Measurements from ENCODE around the gene PCF11.
"Not testable (repeated sequence)": the region's sequence is repeated elsewhere in the genome, so short reads cannot be mapped to it uniquely, and the experiment has no call there.

Gene PCF11

DNA sequence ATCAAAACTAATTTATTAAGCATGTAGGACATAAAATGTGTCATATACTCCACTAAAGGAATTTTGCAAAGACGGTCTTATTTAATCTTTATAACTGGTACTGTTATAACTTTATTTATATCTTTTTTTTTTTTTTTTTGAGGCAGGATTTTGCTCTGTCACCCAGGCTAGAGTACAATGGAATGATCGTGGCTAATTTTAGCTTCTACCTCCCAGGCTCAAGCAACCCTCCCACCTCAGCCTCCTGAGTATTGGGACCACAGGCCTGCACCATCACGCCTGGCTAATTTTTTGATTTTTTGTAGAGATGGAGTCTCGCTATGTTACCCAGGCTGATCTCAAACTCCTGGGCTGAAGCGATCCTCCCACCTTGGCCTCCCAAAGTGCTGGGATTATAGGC lies 31.4 kb upstream of the PCF11 start:
- no peaks in the 10 kb centered on the region for H3K27me3 ChIP-seq (ENCODE audit: control insufficient read depth, insufficient read depth, low read length)
- H3K9ac ChIP-seq (ENCODE audit: low read depth, low read length): no peak overlapping the region
- H3K36me3 ChIP-seq (ENCODE audit: insufficient read depth, low read length): no peaks in the 10 kb centered on the region
- H3K4me2 ChIP-seq (ENCODE audit: low read length): no peak overlapping the region
- no peak overlapping the region for H3K4me3 ChIP-seq (ENCODE audit: low read length)
- no peaks in the 10 kb centered on the region for H3K9me3 ChIP-seq (replicated peaks; ENCODE audit: low read length)
- no peaks in the 10 kb centered on the region for H3K4me1 ChIP-seq (ENCODE audit: control insufficient read depth, insufficient read depth, low read length)

DNA sequence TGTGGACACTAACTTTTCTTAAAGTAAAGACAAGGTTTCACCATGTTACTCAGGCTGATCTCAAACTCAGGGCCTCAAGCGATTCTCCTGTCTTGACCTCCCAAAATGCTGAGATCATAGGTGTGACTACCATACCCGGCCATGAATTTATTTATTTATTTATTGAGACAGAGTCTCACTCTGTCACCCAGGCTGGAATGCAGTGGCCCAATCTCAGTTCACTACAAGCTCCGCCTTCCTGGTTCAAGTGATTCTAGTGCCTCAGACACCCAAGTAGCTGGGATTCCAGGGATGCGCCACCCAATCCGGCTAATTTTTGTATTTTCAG lies 29.7 kb upstream of the PCF11 start:
- H3K4me2 ChIP-seq (ENCODE audit: low read length): no peak overlapping the region

DNA sequence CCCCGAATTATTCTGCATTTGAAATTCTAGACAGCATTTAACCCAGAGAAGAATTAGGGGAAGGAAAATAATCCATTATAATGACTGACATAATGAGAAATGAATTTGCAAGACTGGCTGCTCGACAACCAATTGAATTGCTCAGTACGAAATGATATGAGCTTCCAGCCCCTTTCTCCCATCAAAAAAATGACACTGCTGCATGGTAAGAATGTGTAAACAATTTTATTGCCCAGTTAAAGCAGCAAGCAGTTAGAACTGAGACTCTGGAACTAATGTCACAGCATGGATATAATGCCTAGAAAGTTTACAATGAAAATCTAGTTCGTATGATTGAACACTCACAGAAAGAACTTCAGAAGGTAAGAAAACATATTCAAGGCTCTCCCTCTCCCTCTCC lies 24.7 kb upstream of the PCF11 start:
- H3K9me3 ChIP-seq (replicated peaks; ENCODE audit: low read length): no peaks in the 10 kb centered on the region
- no peak overlapping the region for H3K4me3 ChIP-seq (ENCODE audit: low read length)
- no peaks in the 10 kb centered on the region for H3K36me3 ChIP-seq (ENCODE audit: insufficient read depth, low read length)
- H3K27me3 ChIP-seq (ENCODE audit: control insufficient read depth, insufficient read depth, low read length): no peaks in the 10 kb centered on the region
- no peaks in the 10 kb centered on the region for H3K4me1 ChIP-seq (ENCODE audit: control insufficient read depth, insufficient read depth, low read length)
- H3K9ac ChIP-seq (ENCODE audit: low read depth, low read length): no peak overlapping the region
- no peak overlapping the region for H3K4me2 ChIP-seq (ENCODE audit: low read length)

More for the DNA sequence above, 29.7 kb upstream of the PCF11 start:
- H3K4me1 ChIP-seq (ENCODE audit: control insufficient read depth, insufficient read depth, low read length): no peaks in the 10 kb centered on the region
- H3K9me3 ChIP-seq (replicated peaks; ENCODE audit: low read length): no peaks in the 10 kb centered on the region
- H3K36me3 ChIP-seq (ENCODE audit: insufficient read depth, low read length): no peaks in the 10 kb centered on the region
- no peak overlapping the region for H3K4me3 ChIP-seq (ENCODE audit: low read length)
- no peaks in the 10 kb centered on the region for H3K27me3 ChIP-seq (ENCODE audit: control insufficient read depth, insufficient read depth, low read length)
- no peak overlapping the region for H3K9ac ChIP-seq (ENCODE audit: low read depth, low read length)

DNA sequence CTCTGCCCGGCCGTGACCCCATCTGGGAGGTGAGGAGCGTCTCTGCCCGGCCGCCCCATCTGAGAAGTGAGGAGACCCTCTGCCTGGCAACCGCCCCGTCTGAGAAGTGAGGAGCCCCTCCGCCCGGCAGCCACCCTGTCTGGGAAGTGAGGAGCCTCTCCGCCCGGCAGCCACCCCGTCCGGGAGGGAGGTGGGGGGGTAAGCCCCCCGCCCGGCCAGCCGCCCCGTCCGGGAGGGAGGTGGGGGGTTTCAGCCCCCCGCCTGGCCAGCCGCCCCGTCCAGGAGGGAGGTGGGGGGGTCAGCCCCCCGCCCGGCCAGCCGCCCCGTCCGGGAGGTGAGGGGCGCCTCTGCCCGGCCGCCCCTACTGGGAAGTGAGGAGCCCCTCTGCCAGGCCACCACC lies 23.7 kb upstream of the PCF11 start:
- not testable (repeated sequence) for H3K27me3 ChIP-seq (ENCODE audit: control insufficient read depth, insufficient read depth, low read length); H3K4me3 ChIP-seq (ENCODE audit: low read length); H3K4me1 ChIP-seq (ENCODE audit: control insufficient read depth, insufficient read depth, low read length); H3K9ac ChIP-seq (ENCODE audit: low read depth, low read length); H3K4me2 ChIP-seq (ENCODE audit: low read length); H3K36me3 ChIP-seq (ENCODE audit: insufficient read depth, low read length); H3K9me3 ChIP-seq (replicated peaks; ENCODE audit: low read length)

DNA sequence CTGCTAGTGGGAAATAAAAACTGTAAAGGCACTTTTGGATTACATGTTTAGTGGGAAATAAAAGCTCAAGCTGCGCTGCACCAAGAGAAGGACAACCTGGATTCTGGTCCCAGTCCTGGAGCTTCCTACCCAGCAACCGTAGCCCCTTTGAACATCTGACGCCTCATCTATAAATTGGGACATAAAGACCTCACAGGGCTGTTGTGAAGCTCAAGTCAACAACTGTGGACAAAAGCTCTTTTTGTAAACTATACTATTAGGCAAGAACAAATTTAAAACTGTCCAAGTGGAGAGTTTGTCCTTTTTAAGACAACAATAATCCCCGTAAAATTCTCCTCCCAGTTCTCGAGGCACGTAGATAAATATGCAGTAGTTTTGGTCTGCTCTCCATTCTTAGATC lies 17.6 kb upstream of the PCF11 start:
- no peaks in the 10 kb centered on the region for H3K27me3 ChIP-seq (ENCODE audit: control insufficient read depth, insufficient read depth, low read length)
- H3K36me3 ChIP-seq (ENCODE audit: insufficient read depth, low read length): no peaks in the 10 kb centered on the region
- no peaks in the 10 kb centered on the region for H3K9me3 ChIP-seq (replicated peaks; ENCODE audit: low read length)
- no peak overlapping the region for H3K4me3 ChIP-seq (ENCODE audit: low read length)
- no peak overlapping the region for H3K9ac ChIP-seq (ENCODE audit: low read depth, low read length)
- H3K4me2 ChIP-seq (ENCODE audit: low read length): no peak overlapping the region
- H3K4me1 ChIP-seq (ENCODE audit: control insufficient read depth, insufficient read depth, low read length): no peaks in the 10 kb centered on the region

DNA sequence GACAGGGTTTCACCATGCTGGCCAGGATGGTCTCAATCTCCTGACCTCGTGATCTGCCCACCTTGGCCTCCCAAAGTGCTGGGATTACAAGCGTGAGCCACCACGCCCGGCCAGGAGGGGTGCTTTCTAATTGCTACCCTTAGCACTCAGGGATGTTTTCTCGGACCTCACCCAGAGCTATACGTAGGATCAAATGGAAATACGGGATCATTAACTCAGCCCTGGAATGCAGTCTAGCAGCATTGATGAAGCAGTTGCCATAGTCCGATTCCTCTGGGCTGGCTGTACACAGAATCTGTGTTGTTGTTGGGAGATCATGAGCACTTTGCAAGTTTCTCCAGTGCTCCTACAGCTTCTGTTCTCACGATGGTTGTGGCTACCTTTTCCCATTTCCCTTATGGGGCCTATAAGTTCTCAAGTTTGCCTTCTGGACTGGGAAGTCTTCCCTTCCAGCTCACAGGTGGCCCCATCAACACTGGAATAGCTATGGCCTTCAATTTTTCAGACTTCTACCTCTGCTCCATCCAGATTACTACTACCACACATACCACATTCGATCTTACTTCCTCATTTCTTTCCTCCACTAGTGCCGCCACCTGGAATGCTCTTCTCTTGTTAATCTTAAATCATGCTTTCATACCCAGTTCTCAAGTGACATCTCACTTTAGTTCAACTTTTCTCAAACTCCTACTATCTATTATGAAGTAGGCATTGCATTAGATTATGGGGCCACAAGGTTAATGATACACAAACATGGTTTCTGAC lies 16.1 kb upstream of the PCF11 start:
- Histone ChIP-seq H3K4me2 (ENCODE audit: low read length) (no peak overlapping the region), H3K27me3 (ENCODE audit: control insufficient read depth, insufficient read depth, low read length) (no peaks in the 10 kb centered on the region), H3K9me3 (replicated peaks; ENCODE audit: low read length) (no peaks in the 10 kb centered on the region), H3K4me1 (ENCODE audit: control insufficient read depth, insufficient read depth, low read length) (no peaks in the 10 kb centered on the region), H3K4me3 (ENCODE audit: low read length) (no peak overlapping the region), H3K9ac (ENCODE audit: low read depth, low read length) (no peak overlapping the region), H3K36me3 (ENCODE audit: insufficient read depth, low read length) (no peaks in the 10 kb centered on the region)

DNA sequence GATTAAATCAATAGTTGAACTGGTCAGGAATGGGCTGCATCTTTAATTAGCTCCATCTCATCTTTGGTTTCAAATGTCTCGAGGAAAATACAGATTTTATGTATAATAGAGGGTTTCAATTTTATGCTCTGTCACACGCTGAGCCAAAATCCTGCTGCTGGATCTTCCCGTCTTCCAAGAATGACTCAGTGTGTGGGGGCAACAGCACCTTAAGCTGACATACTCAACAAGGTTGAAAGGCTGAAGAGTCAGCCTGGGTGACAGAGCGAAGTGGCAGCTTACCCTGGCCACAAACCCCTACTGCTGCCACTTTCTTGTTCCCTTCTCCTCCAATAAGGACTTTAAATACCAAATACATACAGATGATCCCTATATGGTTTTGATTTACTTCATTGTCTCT lies 9.0 kb upstream of the PCF11 start:
- H3K9me3 ChIP-seq (replicated peaks; ENCODE audit: low read length): no peaks in the 10 kb centered on the region
- no peak overlapping the region for H3K4me3 ChIP-seq (ENCODE audit: low read length)
- no peak overlapping the region for H3K4me2 ChIP-seq (ENCODE audit: low read length)
- H3K9ac ChIP-seq (ENCODE audit: low read depth, low read length): no peak overlapping the region
- H3K4me1 ChIP-seq (ENCODE audit: control insufficient read depth, insufficient read depth, low read length): no peaks in the 10 kb centered on the region
- no peaks in the 10 kb centered on the region for H3K27me3 ChIP-seq (ENCODE audit: control insufficient read depth, insufficient read depth, low read length)
- no peaks in the 10 kb centered on the region for H3K36me3 ChIP-seq (ENCODE audit: insufficient read depth, low read length)

DNA sequence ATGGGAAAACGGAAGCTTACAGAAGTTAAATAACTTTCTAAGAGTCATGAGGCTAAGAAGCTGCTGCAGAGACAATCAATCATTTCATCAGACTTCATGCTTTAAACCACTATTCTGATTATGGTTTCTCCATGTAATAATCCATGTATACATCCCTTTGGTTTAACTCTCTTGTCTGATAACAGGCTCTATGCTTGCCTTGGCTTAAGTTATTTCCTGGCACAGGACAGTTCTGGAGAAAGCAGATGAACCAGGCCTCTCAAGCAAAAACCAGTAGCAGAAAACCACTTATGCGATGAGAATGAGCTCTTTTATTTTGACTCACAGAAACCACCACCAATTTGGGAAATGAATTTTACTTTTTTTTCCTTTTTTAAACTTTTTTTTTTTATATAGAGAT lies 6.5 kb upstream of the PCF11 start:
- H3K9me3 ChIP-seq (replicated peaks; ENCODE audit: low read length): no peaks in the 10 kb centered on the region
- no peak overlapping the region for H3K9ac ChIP-seq (ENCODE audit: low read depth, low read length)
- H3K4me1 ChIP-seq (ENCODE audit: control insufficient read depth, insufficient read depth, low read length): no peaks in the 10 kb centered on the region
- H3K4me2 ChIP-seq (ENCODE audit: low read length): no peak overlapping the region
- H3K27me3 ChIP-seq (ENCODE audit: control insufficient read depth, insufficient read depth, low read length): no peaks in the 10 kb centered on the region
- H3K36me3 ChIP-seq (ENCODE audit: insufficient read depth, low read length): no peaks in the 10 kb centered on the region
- H3K4me3 ChIP-seq (ENCODE audit: low read length): no peak overlapping the region

DNA sequence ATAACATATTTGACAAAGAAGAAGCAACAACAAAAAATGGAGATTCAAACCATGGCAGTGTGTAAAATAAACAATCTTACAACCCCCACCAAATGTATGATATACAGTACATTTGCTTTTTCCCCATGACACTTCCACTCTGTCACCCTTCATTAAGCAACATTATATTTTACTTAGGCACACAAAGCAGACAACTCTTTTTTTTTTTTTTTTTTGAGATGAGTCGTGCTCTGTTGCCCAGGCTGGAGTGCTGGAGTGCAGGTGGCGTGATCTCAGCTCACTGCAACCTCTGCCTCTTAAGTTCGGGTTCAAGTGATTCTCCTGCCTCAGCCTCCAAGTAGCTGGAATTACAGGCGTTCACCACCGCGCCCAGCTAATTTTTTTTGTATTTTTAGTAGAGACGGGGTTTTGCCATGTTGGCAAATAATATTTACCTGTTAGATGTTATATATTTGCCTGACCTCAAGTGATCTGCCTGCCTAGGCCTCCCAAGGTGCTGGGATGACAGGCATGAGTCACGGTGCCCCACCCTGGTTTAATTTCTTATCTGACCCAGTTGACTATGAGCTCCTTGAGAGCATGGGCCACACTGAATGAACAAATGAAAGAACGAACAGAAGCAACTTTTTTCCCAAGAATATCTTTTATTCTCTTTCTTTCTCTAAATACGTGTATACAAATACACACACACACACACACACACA lies 5.5 kb upstream of the PCF11 start:
- no peaks in the 10 kb centered on the region for H3K27me3 ChIP-seq (ENCODE audit: control insufficient read depth, insufficient read depth, low read length)
- H3K9ac ChIP-seq (ENCODE audit: low read depth, low read length): no peak overlapping the region
- H3K36me3 ChIP-seq (ENCODE audit: insufficient read depth, low read length): no peaks in the 10 kb centered on the region
- no peak overlapping the region for H3K4me3 ChIP-seq (ENCODE audit: low read length)
- H3K4me1 ChIP-seq (ENCODE audit: control insufficient read depth, insufficient read depth, low read length): no peaks in the 10 kb centered on the region
- H3K4me2 ChIP-seq (ENCODE audit: low read length): no peak overlapping the region
- no peaks in the 10 kb centered on the region for H3K9me3 ChIP-seq (replicated peaks; ENCODE audit: low read length)

DNA sequence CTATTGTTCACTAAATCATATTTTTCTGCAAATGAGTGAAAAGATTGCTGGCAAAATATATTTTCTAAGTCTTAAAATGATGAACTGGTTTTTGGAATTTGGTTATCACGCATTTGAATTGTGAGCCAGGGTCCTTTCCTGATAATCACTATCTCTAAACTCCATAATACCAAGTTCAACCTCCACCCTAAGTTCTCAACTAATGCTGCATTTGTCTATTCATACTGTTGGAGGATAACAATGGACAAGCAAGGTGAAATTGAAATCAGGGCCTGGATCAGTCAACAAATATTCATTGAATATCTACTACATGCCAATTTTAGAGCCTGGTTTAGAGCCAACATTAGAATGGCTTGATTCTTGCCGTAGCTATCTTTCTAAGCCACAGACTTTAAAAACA lies 4.7 kb upstream of the PCF11 start:
- H3K9ac ChIP-seq (ENCODE audit: low read depth, low read length): no peak overlapping the region

DNA sequence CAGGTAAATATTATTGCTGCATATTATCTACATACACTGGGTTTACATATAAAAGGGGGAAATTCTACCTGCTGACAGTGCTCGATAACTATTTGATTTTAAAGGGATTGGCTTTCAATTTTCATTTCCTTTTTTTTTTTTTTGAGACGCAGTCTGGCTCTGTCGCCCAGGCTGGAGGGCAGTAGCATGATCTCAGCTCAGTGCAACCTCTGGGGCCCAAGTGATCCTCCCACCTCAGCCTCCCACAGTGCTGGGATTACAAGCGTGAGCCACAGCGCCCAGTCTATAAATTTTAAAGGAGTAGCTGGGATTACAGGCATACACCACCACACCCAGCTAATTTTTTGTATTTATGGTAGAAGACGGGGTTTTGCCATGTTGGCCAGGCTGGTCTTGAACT lies 3.2 kb upstream of the PCF11 start:
- no peak overlapping the region for H3K9ac ChIP-seq (ENCODE audit: low read depth, low read length)
- H3K4me1 ChIP-seq (ENCODE audit: control insufficient read depth, insufficient read depth, low read length): no peaks in the 10 kb centered on the region
- H3K9me3 ChIP-seq (replicated peaks; ENCODE audit: low read length): no peaks in the 10 kb centered on the region
- no peaks in the 10 kb centered on the region for H3K27me3 ChIP-seq (ENCODE audit: control insufficient read depth, insufficient read depth, low read length)
- H3K36me3 ChIP-seq (ENCODE audit: insufficient read depth, low read length): peaks cover 13% of the 10 kb centered on the region
- no peak overlapping the region for H3K4me2 ChIP-seq (ENCODE audit: low read length)
- no peak overlapping the region for H3K4me3 ChIP-seq (ENCODE audit: low read length)

More for the DNA sequence above, 4.7 kb upstream of the PCF11 start:
- peaks cover under 1% of the 10 kb centered on the region for H3K36me3 ChIP-seq (ENCODE audit: insufficient read depth, low read length)
- H3K9me3 ChIP-seq (replicated peaks; ENCODE audit: low read length): no peaks in the 10 kb centered on the region
- H3K4me3 ChIP-seq (ENCODE audit: low read length): no peak overlapping the region
- no peaks in the 10 kb centered on the region for H3K27me3 ChIP-seq (ENCODE audit: control insufficient read depth, insufficient read depth, low read length)
- H3K4me1 ChIP-seq (ENCODE audit: control insufficient read depth, insufficient read depth, low read length): no peaks in the 10 kb centered on the region
- H3K4me2 ChIP-seq (ENCODE audit: low read length): no peak overlapping the region
